Upper lobe of left lung (tissue), 4 donors: ENCODE data around the gene RAB40B.

ENCODE experiments used
- EP300 ChIP-seq, 4 donors: sonication (generic); formaldehyde crosslinking; IDR thresholded peaks; one replicate each; pipeline ENCODE4 v1.5.1; 2017; ENCODE audit warnings: antibody characterized with exemption in 4 of 4, control low read depth in 2 of 4
- POLR2A ChIP-seq, 4 donors: fragments of 450-650 bp; IDR thresholded peaks; one replicate each; pipeline ENCODE4 v1.5.1; 2016 to 2017; ENCODE audit warnings: antibody characterized with exemption in 4 of 4, mild to moderate bottlenecking in 2 of 4
- POLR2AphosphoS5 ChIP-seq, 2 donors: sonication (generic); formaldehyde crosslinking; IDR thresholded peaks; one replicate each; pipeline ENCODE4 v1.5.1; 2017; ENCODE audit warnings: antibody characterized with exemption in 2 of 2
- TF ChIP-seq, protein P1 (sequence below), 6 experiments: fragments of 450-650 bp in 4 of 6; fragments of 200-600 bp in 2 of 6; sonication (generic) in 2 of 6; IDR thresholded peaks; one replicate each; pipeline ENCODE4 v1.5.1; 2016 to 2019; ENCODE audit warnings: antibody characterized with exemption in 6 of 6

GRCh38 chr17:82648742-82649331 lies 49.7 kb downstream of the RAB40B start:
- TF ChIP-seq, protein P1, sequence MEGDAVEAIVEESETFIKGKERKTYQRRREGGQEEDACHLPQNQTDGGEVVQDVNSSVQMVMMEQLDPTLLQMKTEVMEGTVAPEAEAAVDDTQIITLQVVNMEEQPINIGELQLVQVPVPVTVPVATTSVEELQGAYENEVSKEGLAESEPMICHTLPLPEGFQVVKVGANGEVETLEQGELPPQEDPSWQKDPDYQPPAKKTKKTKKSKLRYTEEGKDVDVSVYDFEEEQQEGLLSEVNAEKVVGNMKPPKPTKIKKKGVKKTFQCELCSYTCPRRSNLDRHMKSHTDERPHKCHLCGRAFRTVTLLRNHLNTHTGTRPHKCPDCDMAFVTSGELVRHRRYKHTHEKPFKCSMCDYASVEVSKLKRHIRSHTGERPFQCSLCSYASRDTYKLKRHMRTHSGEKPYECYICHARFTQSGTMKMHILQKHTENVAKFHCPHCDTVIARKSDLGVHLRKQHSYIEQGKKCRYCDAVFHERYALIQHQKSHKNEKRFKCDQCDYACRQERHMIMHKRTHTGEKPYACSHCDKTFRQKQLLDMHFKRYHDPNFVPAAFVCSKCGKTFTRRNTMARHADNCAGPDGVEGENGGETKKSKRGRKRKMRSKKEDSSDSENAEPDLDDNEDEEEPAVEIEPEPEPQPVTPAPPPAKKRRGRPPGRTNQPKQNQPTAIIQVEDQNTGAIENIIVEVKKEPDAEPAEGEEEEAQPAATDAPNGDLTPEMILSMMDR (IDR thresholded peaks at IDR 0.05): no peak
- TF ChIP-seq POLR2AphosphoS5 (IDR thresholded peaks at IDR 0.05) (no peak), POLR2A (IDR thresholded peaks at IDR 0.05) (no peak), EP300 (IDR thresholded peaks at IDR 0.05) (no peak)
